Endothelial cell of umbilical vein (primary cell): ENCODE measurements around the gene SLC19A1. TPM values are rescaled to one million over a fixed set of nuclear protein-coding genes. Genes with fewer than 3 reads are reported as not detected.
"Not testable (repeated sequence)": the region's sequence is repeated elsewhere in the genome, so short reads cannot be mapped to it uniquely, and the experiment has no call there.

Experiments
- BruUV-seq: library from RNA; stranded (reverse); fragments of 400-500 nt; replicated peaks from 2 replicates; lab custom pipeline; 2021; lab: Mats Ljungman, UMichigan
- CTCF ChIA-PET: fragments of 300-600, 350-600 bp; sonication (Branson Sonifier 250); formaldehyde crosslinking; loops from one replicate; lab custom pipeline; 2021; ENCODE audit warnings: antibody characterized with exemption, inconsistent platforms; lab: Charles Lee
- POLR2A ChIA-PET: fragments of 300-600, 350-600 bp; sonication (Branson Sonifier 250); formaldehyde crosslinking; loops from one replicate; lab custom pipeline; 2021; ENCODE audit warnings: antibody characterized with exemption, inconsistent platforms; lab: Charles Lee
- DNase-seq: peaks from one replicate; pipeline ENCODE4 v3.0.0-alpha.2; 2011; ENCODE audit warnings: low read depth, low spot score
- FAIRE-seq: peaks from 2 replicates; lab custom pipeline; 2011; peaks lifted over from hg19 to GRCh38; lab: Jason Lieb, UNC
- H2AFZ ChIP-seq: 2 replicates; pipeline ENCODE4 v1.6.0; 2012; ENCODE audit warnings: low read depth, low read length, control low read depth, inconsistent platforms
- H3K27ac ChIP-seq: 2 replicates; pipeline ENCODE4 v1.5.1; 2011; ENCODE audit warnings: low read depth, mild to moderate bottlenecking, control low read depth, low read length, moderate library complexity; ENCODE audit not compliant: insufficient read depth
- H3K27me3 ChIP-seq, 2 experiments: 2 replicates each; pipeline versions ENCODE4 v1.6.0 to v1.6.1; 2011; ENCODE audit warnings: low read length in 2 of 2, mixed read lengths in 1 of 2; ENCODE audit not compliant: control insufficient read depth in 2 of 2, insufficient read depth in 2 of 2
- H3K36me3 ChIP-seq, 2 experiments: 2 replicates in 1 of 2; 3 replicates in 1 of 2; pipeline ENCODE4 v1.5.1; 2011; ENCODE audit warnings: low read length in 2 of 2, mild to moderate bottlenecking in 1 of 2, moderate library complexity in 1 of 2; ENCODE audit not compliant: control insufficient read depth in 2 of 2, insufficient read depth in 2 of 2; ENCODE audit errors: extremely low read depth in 1 of 2
- H3K4me1 ChIP-seq: 3 replicates; pipeline ENCODE4 v1.5.1; 2011; ENCODE audit warnings: mild to moderate bottlenecking, low read length; ENCODE audit not compliant: control insufficient read depth, insufficient read depth; ENCODE audit errors: extremely low read depth
- H3K4me2 ChIP-seq: 2 replicates; pipeline ENCODE4 v1.6.1; 2011; ENCODE audit warnings: low read length, control low read depth, mixed read lengths; ENCODE audit not compliant: insufficient read depth
- H3K4me3 ChIP-seq, 3 experiments: fragments of 200-600 bp in 1 of 3; sonication (generic), shearing (Covaris generic) in 1 of 3; replicated peaks in 1 of 3; 2 replicates each; pipeline ENCODE4 v1.5.1; 2011 to 2016; ENCODE audit warnings: control low read depth in 3 of 3, low read length in 3 of 3, mild to moderate bottlenecking in 2 of 3, inconsistent platforms in 1 of 3, low read depth in 1 of 3, moderate library complexity in 1 of 3; ENCODE audit not compliant: insufficient read depth in 1 of 3
- H3K79me2 ChIP-seq: 2 replicates; pipeline ENCODE4 v1.6.0; 2012; ENCODE audit warnings: low read length, inconsistent platforms; ENCODE audit not compliant: control insufficient read depth, insufficient read depth
- H3K9ac ChIP-seq: replicated peaks from 2 replicates; pipeline ENCODE3; 2011; ENCODE audit warnings: low read length, control low read depth; ENCODE audit not compliant: insufficient read depth; ENCODE audit errors: extremely low read depth
- H3K9me1 ChIP-seq: replicated peaks from 3 replicates; pipeline ENCODE4 v1.6.0; 2011; ENCODE audit warnings: mild to moderate bottlenecking, low read length; ENCODE audit not compliant: control insufficient read depth, insufficient read depth; ENCODE audit errors: extremely low read depth
- H3K9me3 ChIP-seq: replicated peaks from 2 replicates; pipeline ENCODE4 v1.5.1; 2012; ENCODE audit warnings: low read length, inconsistent platforms; ENCODE audit not compliant: control insufficient read depth, insufficient read depth
- H4K20me1 ChIP-seq: replicated peaks from 2 replicates; pipeline ENCODE3; 2011; ENCODE audit warnings: mild to moderate bottlenecking, low read length; ENCODE audit not compliant: control insufficient read depth, insufficient read depth; ENCODE audit errors: extremely low read depth
- EZH2 ChIP-seq: IDR thresholded peaks from 2 replicates; pipeline ENCODE4 v1.6.1; 2012; ENCODE audit warnings: borderline replicate concordance, low read depth, mild to moderate bottlenecking, moderate library complexity, low read length, inconsistent platforms; ENCODE audit not compliant: severe bottlenecking
- JUN ChIP-seq: IDR thresholded peaks from 2 replicates; pipeline ENCODE4 v1.6.1; 2011; ENCODE audit warnings: borderline replicate concordance, low read depth; ENCODE audit not compliant: insufficient read length, insufficient read depth
- MYC ChIP-seq: IDR thresholded peaks from one replicate; pipeline ENCODE4 v1.6.1; 2011; ENCODE audit warnings: mild to moderate bottlenecking, low read depth, low read length
- dilution Hi-C: fragments of 300-500 bp; cut with MboI; formaldehyde crosslinking; loops from one replicate; pipeline ENCODE4 v1.15.0; 2019; ENCODE audit warnings: low sequenced_read_pairs; ENCODE audit not compliant: extremely low pct_ligation_motif_present
- intact Hi-C: fragments of 100-400 bp; cut with micrococcal nuclease; formaldehyde crosslinking; loops from one replicate; pipeline ENCODE4 v1.10.0; 2022
- polyA plus RNA-seq, 4 experiments: library from polyadenylated mRNA; depleted of rRNA in 3 of 4; stranded (reverse) in 3 of 4; unstranded in 1 of 4; fragments of >200 nt; gene quantifications; 2 replicates each; pipeline versions ENCODE4 v1.2.1 to v1.2.3, GENCODE V29; 2011 to 2012; ENCODE audit warnings: missing spikeins in 1 of 4
- total RNA-seq: library from RNA; stranded (reverse); gene quantifications from 2 replicates; pipeline ENCODE4 v1.2.3, GENCODE V29; 2021

Gene SLC19A1
- total and polyA plus RNA-seq, 2 donors (not counting 3 experiments of a cell fraction or from before 2014, with no cell fraction given): 36.3 to 54.6 TPM

- intact Hi-C loops (no loop called here), dilution Hi-C loops (no loop called here)
- no peak for FAIRE-seq
- H3K4me3 ChIP-seq: no peak overlapping the region
- H3K36me3 ChIP-seq: no peaks in the 10 kb centered on the region
- no peak for DNase-seq
- H4K20me1 ChIP-seq: no peaks in the 10 kb centered on the region
- H2AFZ ChIP-seq: no peak overlapping the region
- H3K9ac ChIP-seq: no peak overlapping the region
- no TSS peak for BruUV-seq
- CTCF ChIA-PET: interaction anchor here (1.2 to 2.0 kb wide), 2 partner anchors 34 to 258 kb away, joined by 4 to 6 read pairs; no protein-coding TSS in a partner anchor
- no peaks in the 10 kb centered on the region for H3K9me1 ChIP-seq
- TF ChIP-seq MYC: no peak
- TF ChIP-seq EZH2: no peak
- no peak for TF ChIP-seq JUN
- no peaks in the 10 kb centered on the region for H3K4me1 ChIP-seq
- peaks cover 13 to 39% of the 10 kb centered on the region in 2 experiments for H3K27me3 ChIP-seq
- H3K9me3 ChIP-seq: no peaks in the 10 kb centered on the region
- H3K79me2 ChIP-seq: no peaks in the 10 kb centered on the region
- POLR2A ChIA-PET: no interaction called here
- H3K27ac ChIP-seq: no peak overlapping the region
- no peak overlapping the region for H3K4me2 ChIP-seq
These were observed 20.2 kb upstream of the SLC19A1 start for GRCh38 chr21:45562402-45562801.

GRCh38 chr21:45561241-45561640, 19.0 kb upstream of the SLC19A1 start:
- H3K36me3 ChIP-seq, H3K4me2 ChIP-seq, intact Hi-C loops, H3K79me2 ChIP-seq, H3K27ac ChIP-seq, dilution Hi-C loops, H3K4me1 ChIP-seq, DNase-seq, H4K20me1 ChIP-seq, H3K9ac ChIP-seq, H2AFZ ChIP-seq, H3K9me3 ChIP-seq, BruUV-seq, H3K4me3 ChIP-seq, POLR2A ChIA-PET, H3K9me1 ChIP-seq, FAIRE-seq: not testable (repeated sequence)
- CTCF ChIA-PET: interaction anchor here (1.4 kb wide), 1 partner anchor 15 kb away, joined by 3 read pairs; no protein-coding TSS in a partner anchor
- H3K27me3 ChIP-seq: peaks cover 13 to 31% of the 10 kb centered on the region in 2 experiments
